Testis (tissue), 3 donors: ENCODE data around the gene SUSD1. TPM values are rescaled to one million over a fixed set of nuclear protein-coding genes. Genes with fewer than 3 reads are reported as not detected.

ENCODE experiments used
- DNase-seq: peaks from one replicate; pipeline ENCODE4 v3.0.0-alpha.2; 2019
- H3K27ac ChIP-seq, 2 donors: fragments of 200-600 bp; sonication (generic); one replicate each; pipeline ENCODE4 v1.5.1; 2019
- H3K27me3 ChIP-seq: fragments of 200-600 bp; sonication (generic); one replicate; pipeline ENCODE4 v1.5.1; 2019
- H3K36me3 ChIP-seq: fragments of 200-600 bp; sonication (generic); one replicate; pipeline ENCODE4 v1.5.1; 2017; ENCODE audit warnings: low read depth; ENCODE audit errors: missing control alignments
- H3K4me1 ChIP-seq: fragments of 200-600 bp; sonication (generic); one replicate; pipeline ENCODE4 v1.5.1; 2019
- H3K4me3 ChIP-seq, 2 donors: fragments of 200-600 bp; sonication (generic); one replicate each; pipeline ENCODE4 v1.5.1; 2017 to 2019
- H3K9me3 ChIP-seq: fragments of 200-600 bp; sonication (generic); one replicate; pipeline ENCODE4 v1.5.1; 2017
- CTCF ChIP-seq, 3 experiments: fragments of 450-650 bp in 2 of 3; fragments of 200-600 bp in 1 of 3; sonication (generic) in 1 of 3; IDR thresholded peaks; one replicate each; pipeline ENCODE4 v1.5.1; 2016 to 2019; ENCODE audit warnings: antibody characterized with exemption in 3 of 3, mild to moderate bottlenecking in 2 of 3, moderate library complexity in 1 of 3
- POLR2A ChIP-seq: fragments of 450-650 bp; IDR thresholded peaks from one replicate; pipeline ENCODE4 v1.6.1; 2017; ENCODE audit warnings: antibody characterized with exemption, mild to moderate bottlenecking, moderate library complexity
- WGBS, 2 donors: methylation state at CpG; one replicate each; pipeline ENCODE4 v1.1.5; 2018; 5-methylcytosine and 5-hydroxymethylcytosine counted together
- intact Hi-C: fragments of 100-400 bp; cut with DNase I; formaldehyde crosslinking; loops from one replicate; pipeline ENCODE4 v1.15.1; 2023; ENCODE audit warnings: low total_unique reads
- polyA plus RNA-seq: library from polyadenylated mRNA; stranded (reverse); fragments of 350-450 nt; fragmentation: Illumina TruSeq; extraction: RNeasy Lipid Tissue Mini Kit (QIAGEN cat#74804); gene quantifications from one replicate; pipeline ENCODE4 v1.2.3, GENCODE V29; 2014; ENCODE audit warnings: low read depth, low replicate concordance; ENCODE audit not compliant: insufficient read depth
- total RNA-seq, 2 donors: library from RNA; depleted of rRNA; stranded (reverse); fragments of >200 nt; gene quantifications; one replicate each; pipeline ENCODE4 v1.2.3, GENCODE V29; 2016

The SUSD1 gene
- total and polyA plus RNA-seq, 3 donors from 2014 or later, result 12.7 to 39.1 (median 28.0) TPM

- 83 to 85% methylated on average over 15 of the region's 15 CpGs for WGBS, 2 donors
- H3K27ac ChIP-seq, result no peak overlapping the region
Observed at GRCh38 chr9:112069318-112070169, 105.6 kb downstream of the SUSD1 start.

GRCh38 chr9:112065806-112066606 lies 109.1 kb downstream of the SUSD1 start:
- intact Hi-C loops, result loop anchor here (10.0 kb wide), 1 partner anchor 171 kb away; the partner anchor contains the start of gene UGCG
- no peaks in the 10 kb centered on the region for H3K9me3 ChIP-seq
- H3K4me1 ChIP-seq, result no peaks in the 10 kb centered on the region
- H3K27me3 ChIP-seq, result no peaks in the 10 kb centered on the region
- WGBS, 2 donors, result 85 to 91% methylated on average over 14 of the region's 14 CpGs
- TF ChIP-seq POLR2A (no peak), CTCF (IDR thresholded peaks at IDR 0.05) (no peak)
- H3K4me3 ChIP-seq, result no peak overlapping the region
- no peak overlapping the region for H3K27ac ChIP-seq
- no peaks in the 10 kb centered on the region for H3K36me3 ChIP-seq
- no peak for DNase-seq

More at GRCh38 chr9:112069318-112070169, 105.6 kb downstream of the SUSD1 start:
- Histone ChIP-seq H3K36me3 (no peaks in the 10 kb centered on the region), H3K9me3 (no peaks in the 10 kb centered on the region), H3K4me3 (no peak overlapping the region), H3K4me1 (no peaks in the 10 kb centered on the region), H3K27me3 (no peaks in the 10 kb centered on the region)
- intact Hi-C loops, result loop anchor here (5.0 to 10.0 kb wide), 2 partner anchors 175 to 312 kb away; partner anchors contain the start of gene UGCG
- no peak for TF ChIP-seq CTCF (IDR thresholded peaks at IDR 0.05)
- no peak for TF ChIP-seq POLR2A
- no peak for DNase-seq

- Histone ChIP-seq H3K27ac (no peak overlapping the region), H3K4me1 (no peaks in the 10 kb centered on the region), H3K9me3 (no peaks in the 10 kb centered on the region), H3K27me3 (no peaks in the 10 kb centered on the region), H3K36me3 (no peaks in the 10 kb centered on the region), H3K4me3 (no peak overlapping the region)
- intact Hi-C loops, result loop anchor here (10.0 kb wide), 1 partner anchor 170 kb away; the partner anchor contains the start of gene UGCG
- TF ChIP-seq CTCF (IDR thresholded peaks at IDR 0.05) (no peak), POLR2A (no peak)
- no peak for DNase-seq
- 73 to 80% methylated on average over 5 of the region's 5 CpGs for WGBS, 2 donors
Observed at GRCh38 chr9:112064871-112065270, 110.2 kb downstream of the SUSD1 start.

- intact Hi-C loops, result loop anchor here (10.0 kb wide), 1 partner anchor 169 kb away; the partner anchor contains the start of gene UGCG
- WGBS, 2 donors, result 94 to 98% methylated on average over 4 of the region's 4 CpGs
- no peak for DNase-seq
- no peaks in the 10 kb centered on the region for H3K27me3 ChIP-seq
- TF ChIP-seq CTCF (IDR thresholded peaks at IDR 0.05) (no peak), POLR2A (no peak)
- no peaks in the 10 kb centered on the region for H3K4me1 ChIP-seq
- H3K4me3 ChIP-seq, result no peak overlapping the region
- H3K9me3 ChIP-seq, result no peaks in the 10 kb centered on the region
- no peak overlapping the region for H3K27ac ChIP-seq
- H3K36me3 ChIP-seq, result no peaks in the 10 kb centered on the region
Observed at GRCh38 chr9:112063586-112063985, 111.5 kb downstream of the SUSD1 start.
